GM12873 (cell line): ENCODE results near the gene SOX4.

Experiments used
- TF ChIP-seq, protein P1 (sequence below): IDR thresholded peaks from 2 replicates; pipeline ENCODE4 v1.5.1; 2012; ENCODE audit warnings: low read depth, mild to moderate bottlenecking, moderate library complexity, low read length, control low read depth; ENCODE audit not compliant: insufficient read depth; ENCODE audit errors: missing control alignments

The SOX4 gene

GRCh38 chr6:21609881-21610329 lies 16.4 kb downstream of the SOX4 start:
- TF ChIP-seq, protein P1, sequence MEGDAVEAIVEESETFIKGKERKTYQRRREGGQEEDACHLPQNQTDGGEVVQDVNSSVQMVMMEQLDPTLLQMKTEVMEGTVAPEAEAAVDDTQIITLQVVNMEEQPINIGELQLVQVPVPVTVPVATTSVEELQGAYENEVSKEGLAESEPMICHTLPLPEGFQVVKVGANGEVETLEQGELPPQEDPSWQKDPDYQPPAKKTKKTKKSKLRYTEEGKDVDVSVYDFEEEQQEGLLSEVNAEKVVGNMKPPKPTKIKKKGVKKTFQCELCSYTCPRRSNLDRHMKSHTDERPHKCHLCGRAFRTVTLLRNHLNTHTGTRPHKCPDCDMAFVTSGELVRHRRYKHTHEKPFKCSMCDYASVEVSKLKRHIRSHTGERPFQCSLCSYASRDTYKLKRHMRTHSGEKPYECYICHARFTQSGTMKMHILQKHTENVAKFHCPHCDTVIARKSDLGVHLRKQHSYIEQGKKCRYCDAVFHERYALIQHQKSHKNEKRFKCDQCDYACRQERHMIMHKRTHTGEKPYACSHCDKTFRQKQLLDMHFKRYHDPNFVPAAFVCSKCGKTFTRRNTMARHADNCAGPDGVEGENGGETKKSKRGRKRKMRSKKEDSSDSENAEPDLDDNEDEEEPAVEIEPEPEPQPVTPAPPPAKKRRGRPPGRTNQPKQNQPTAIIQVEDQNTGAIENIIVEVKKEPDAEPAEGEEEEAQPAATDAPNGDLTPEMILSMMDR = no peak

GRCh38 chr6:21610341-21610740 lies 16.8 kb downstream of the SOX4 start:
- TF ChIP-seq, protein P1 = no peak

DNA sequence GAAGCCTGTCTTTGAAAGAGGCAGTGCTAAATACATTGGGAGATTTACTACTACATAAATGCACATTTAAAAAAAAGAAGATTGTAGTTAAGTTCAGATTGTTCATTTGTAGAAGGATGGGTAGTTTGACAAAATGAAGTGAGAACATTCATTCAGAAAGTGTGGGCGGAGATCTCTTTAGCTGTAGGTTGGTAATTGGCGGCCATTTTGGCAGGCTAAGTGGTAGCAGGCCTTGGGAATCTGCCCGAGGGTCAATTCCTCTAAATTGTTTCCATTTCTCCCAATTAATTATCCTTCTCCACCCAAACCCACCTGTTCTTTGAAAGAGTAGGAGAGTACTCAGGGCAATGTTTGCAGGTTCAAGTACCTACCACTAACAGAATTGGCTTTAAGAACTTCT lies 17.9 kb downstream of the SOX4 start:
- TF ChIP-seq, protein P1 = no peak

GRCh38 chr6:21612067-21612745 lies 18.7 kb downstream of the SOX4 start:
- TF ChIP-seq, protein P1 = no peak

- TF ChIP-seq, protein P1 = no peak
These were observed 20.3 kb downstream of the SOX4 start for GRCh38 chr6:21613809-21614208.

DNA sequence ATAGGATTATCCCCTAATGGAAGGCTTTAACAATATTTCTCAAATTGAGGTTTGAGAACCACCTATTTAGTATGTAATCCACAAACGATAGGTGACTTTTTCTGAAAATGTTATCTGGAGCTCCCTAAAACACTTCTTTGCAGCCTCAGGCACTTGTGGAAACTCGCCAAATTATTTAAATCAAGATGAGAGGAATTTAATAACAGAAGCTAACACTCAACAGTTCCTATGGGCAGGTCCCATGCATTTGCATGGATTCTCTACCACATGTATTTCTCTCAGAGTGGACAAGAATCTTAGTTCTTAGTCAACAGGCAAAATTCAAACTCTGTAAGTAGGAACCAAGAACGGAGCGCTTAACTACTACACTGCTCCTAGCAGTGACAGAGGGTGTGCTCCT lies 20.7 kb downstream of the SOX4 start:
- TF ChIP-seq, protein P1 = no peak

- TF ChIP-seq, protein P1 = no peak
These were observed 22.0 kb downstream of the SOX4 start for GRCh38 chr6:21615504-21615903.
